ENCODE results near the gene R3HDM4. TPM values are rescaled to one million over a fixed set of nuclear protein-coding genes. Genes with fewer than 3 reads are reported as not detected.
A peak's percentile ranks its signal among the peaks of the same experiment; 100 is the strongest.

The R3HDM4 gene
- total and polyA plus RNA-seq, 10 of the 15 experiments (the other 5 are each of a cell fraction or from before 2014, with no cell fraction given), result 1.3 to 65.8 (median 27.7) TPM

GRCh38 chr19:948842-949496 is 36.0 kb upstream of the R3HDM4 start:
- no peak for DNase-seq (ENCODE audit: low read depth, low spot score)
- in situ Hi-C loops (cut with MboI), result no loop called here
- ChIA-PET CTCF (interaction anchor here (0.7 to 3.0 kb wide), 4 partner anchors 20 to 295 kb away, joined by 3 to 18 read pairs (median 6); partner anchors contain the start of gene WDR18), SMC1A (ENCODE audit: uncharacterized antibody, unreplicated experiment) (interaction anchor here (0.8 to 2.7 kb wide), 4 partner anchors 19 to 27 kb away, joined by 3 to 13 read pairs (median 4); no protein-coding TSS in a partner anchor), POLR2A (interaction anchor here (1.3 to 1.8 kb wide), 3 partner anchors 25 to 128 kb away, joined by 3 to 7 read pairs (median 5); partner anchors contain the start of gene WDR18), RAD21 (ENCODE audit: unreplicated experiment) (interaction anchor here (1.7 to 1.9 kb wide), 3 partner anchors 17 to 26 kb away, joined by 7 to 9 read pairs (median 8); no protein-coding TSS in a partner anchor)
- Histone ChIP-seq H3K4me1 (ENCODE audit: control insufficient read depth, insufficient read depth, low read length) (peaks cover 65% of the 10 kb centered on the region), H3K4me2 (ENCODE audit: control insufficient read depth, insufficient read depth) (peak overlapping the region; percentile 24; the same call in 1 of the 2 replicates), H4K20me1 (ENCODE audit: control insufficient read depth, insufficient read depth) (no peaks in the 10 kb centered on the region), H3K9ac (ENCODE audit: control insufficient read depth, insufficient read depth, low read length) (peak overlapping the region; percentile 25; the same call in 1 of the 2 replicates), H3K9me3 (replicated peaks; ENCODE audit: control insufficient read depth, insufficient read depth, low read length) (no peaks in the 10 kb centered on the region), H2AFZ (ENCODE audit: control insufficient read depth, low read depth, low read length) (no peak overlapping the region), H3K27me3 (replicated peaks in 1 of 2; ENCODE audit: control insufficient read depth in 2 of 2, insufficient read depth in 2 of 2, low read length in 1 of 2) (no peaks in the 10 kb centered on the region), H3K4me3 (no peak overlapping the region; the same call in 1 of the 2 replicates), H3K79me2 (ENCODE audit: control insufficient read depth, insufficient read depth, low read length) (peaks cover 54% of the 10 kb centered on the region), H3K27ac (ENCODE audit: control insufficient read depth, insufficient read depth) (peak overlapping the region; percentile 99), H3K36me3 (ENCODE audit: control insufficient read depth in 2 of 2, insufficient read depth in 2 of 2, low read length in 1 of 2) (peaks cover 0 to 4% of the 10 kb centered on the region in 2 experiments; a peak in 2 of 4 replicates)
- FAIRE-seq, result no peak
- intact Hi-C loops (cut with micrococcal nuclease; ENCODE audit: unreplicated experiment), result no loop called here
- BruUV-seq (replicated peaks), result no TSS peak
- peak; percentile 14 for ATAC-seq
- WGBS (ENCODE audit: insufficient coverage, insufficient replicate concordance, low lambda C conversion rate, missing lambda C conversion rate), result 14% methylated on average over 24 of the region's 25 CpGs
- TF ChIP-seq MEF2B (IDR thresholded peaks at IDR 0.05; ENCODE audit: partially characterized antibody, poor library complexity, severe bottlenecking), result peak; percentile 95
- TF ChIP-seq YBX1 (IDR thresholded peaks at IDR 0.05), result no peak
- no peak for TF ChIP-seq ZNF24 (IDR thresholded peaks at IDR 0.05)
- TF ChIP-seq SKIL (IDR thresholded peaks at IDR 0.05; ENCODE audit: low read depth, poor library complexity, severe bottlenecking), result no peak
- no peak for TF ChIP-seq POLR2AphosphoS2 (IDR thresholded peaks at IDR 0.05; ENCODE audit: low read depth, low read length)
- TF ChIP-seq IRF4 (IDR thresholded peaks at IDR 0.05; ENCODE audit: low read depth, low read length), result 0 out of 2 replicates have a peak, but pooled peaks have one; percentile 19
- no peak for TF ChIP-seq SREBF1 (IDR thresholded peaks at IDR 0.05; ENCODE audit: low read length)
- no peak for TF ChIP-seq SREBF2 (IDR thresholded peaks at IDR 0.05; ENCODE audit: low read length)
- TF ChIP-seq BCL3 (IDR thresholded peaks at IDR 0.05; ENCODE audit: borderline replicate concordance, insufficient read depth, low read depth, low read length, poor library complexity, severe bottlenecking), result peak; percentile 65
- peak; percentile 87 for TF ChIP-seq EED (IDR thresholded peaks at IDR 0.05; ENCODE audit: low read depth)
- peak; percentile 86; the same call in 1 of the 2 replicates for TF ChIP-seq BACH1 (IDR thresholded peaks at IDR 0.05; ENCODE audit: borderline replicate concordance)
- 0 out of 4 replicates have a peak, but pooled peaks of 1 of the 2 experiments have one; percentile 32 for TF ChIP-seq SRF (IDR thresholded peaks at IDR 0.05; ENCODE audit: low read depth in 2 of 2, low read length in 2 of 2)
- peak; percentile 16; the same call in 1 of the 2 replicates for TF ChIP-seq SMARCA5 (IDR thresholded peaks at IDR 0.05)
- 0 out of 2 replicates have a peak, but pooled peaks have one; percentile 70 for TF ChIP-seq DPF2 (IDR thresholded peaks at IDR 0.05)
- TF ChIP-seq TBL1XR1 (IDR thresholded peaks at IDR 0.05; ENCODE audit: low read depth, low read length), result peak; percentile 63; the same call in 1 of the 2 replicates
- no peak for TF ChIP-seq GABPA (IDR thresholded peaks at IDR 0.05; ENCODE audit: low read depth)
- 0 out of 2 replicates have a peak, but pooled peaks have one; percentile 35 for TF ChIP-seq NFIC (IDR thresholded peaks at IDR 0.05; ENCODE audit: low read depth, low read length)
- no peak; a peak in 1 of 4 replicates for TF ChIP-seq ETV6 (conservative IDR thresholded peaks at IDR 0.05 in 1 of 2, IDR thresholded peaks at IDR 0.05 in 1 of 2; ENCODE audit: borderline replicate concordance in 1 of 2, low read depth in 1 of 2)
- no peak for TF ChIP-seq E2F4 (IDR thresholded peaks at IDR 0.05; ENCODE audit: low read depth, low read length)
- TF ChIP-seq GATAD2B (conservative IDR thresholded peaks at IDR 0.05; ENCODE audit: low read depth), result no peak

All from GM12878 (cell line).